KG1 (cell line): Measurements from ENCODE around the gene HSPA1B.
A peak's percentile ranks its signal among the peaks of the same experiment; 100 is the strongest.
"Not testable (repeated sequence)": the region's sequence is repeated elsewhere in the genome, so short reads cannot be mapped to it uniquely, and the experiment has no call there.

ENCODE experiments used
- DNase-seq: peaks from one replicate; lab custom pipeline; 2025; lab: John Stamatoyannopoulos, UW

HSPA1B gene

GRCh38 chr6:31826793-31827285, 699 bp upstream of the HSPA1B start:
- no peak for DNase-seq

GRCh38 chr6:31829633-31830283, 2.2 kb downstream of the HSPA1B start:
- peak; percentile 60 for DNase-seq

DNA sequence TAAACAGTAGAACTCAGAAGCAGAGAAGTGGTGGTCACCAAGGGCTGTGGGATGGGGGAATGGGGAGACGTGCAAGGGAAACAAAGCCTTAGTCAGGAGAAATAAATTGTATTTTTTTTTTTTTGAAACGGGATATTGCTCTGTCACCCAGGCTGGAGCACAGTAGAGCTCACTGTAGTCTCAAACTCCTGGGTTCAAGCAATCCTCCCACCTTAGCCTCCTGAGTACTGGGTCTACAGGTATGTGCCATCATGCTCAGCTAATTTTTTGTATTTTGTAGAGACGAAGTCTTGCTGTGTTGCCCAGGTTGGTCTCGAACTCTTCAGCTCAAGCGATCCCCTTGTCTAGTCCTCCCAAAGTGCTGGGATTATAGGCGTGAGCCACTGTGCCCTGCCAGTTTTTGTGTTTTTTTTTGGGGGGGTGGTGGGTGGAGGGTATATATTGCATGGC, 3.4 kb downstream of the HSPA1B start:
- no peak for DNase-seq

DNA sequence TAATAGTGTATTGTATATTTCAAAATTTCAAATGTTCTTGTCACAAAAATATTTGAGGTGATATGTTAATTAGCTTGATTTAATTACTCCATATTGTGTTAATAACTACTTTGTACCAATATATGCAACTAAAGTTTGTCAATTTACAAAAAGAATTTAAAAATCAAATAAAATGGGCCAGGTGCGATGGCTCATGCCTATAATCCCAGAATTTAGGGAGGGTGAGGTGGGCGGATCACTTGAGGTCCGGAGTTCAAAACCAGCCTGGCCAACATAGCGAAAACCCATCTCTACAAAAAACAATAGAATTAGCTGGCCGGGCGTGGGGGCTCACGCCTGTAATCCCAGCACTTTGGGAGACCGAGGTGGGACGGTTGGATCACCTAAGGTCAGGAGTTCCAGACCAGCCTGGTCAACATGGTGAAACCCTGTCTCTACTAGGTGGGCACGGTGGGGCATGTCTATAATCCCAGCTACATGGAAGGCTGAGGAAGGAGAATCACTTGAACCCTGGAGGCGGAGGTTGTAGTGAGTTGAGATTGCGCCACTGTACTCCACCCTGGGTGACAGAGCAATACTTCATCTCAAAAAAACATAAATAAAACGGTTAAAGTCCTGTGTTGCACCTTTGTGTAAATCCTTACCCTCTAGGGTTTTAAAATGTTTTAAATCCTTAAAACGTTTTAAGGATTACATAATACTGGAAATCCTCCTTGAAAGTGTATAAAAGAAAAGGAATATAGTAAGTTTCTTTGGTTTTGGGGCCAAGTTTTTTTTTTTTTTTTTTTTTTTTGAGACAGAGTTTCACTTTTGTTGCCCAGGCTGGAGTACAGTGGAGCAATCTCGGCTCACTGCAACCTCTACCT, 4.0 kb downstream of the HSPA1B start:
- no peak for DNase-seq

- DNase-seq, result peak; percentile 88
Measured at GRCh38 chr6:31834367-31835250, 7.1 kb downstream of the HSPA1B start.

DNA sequence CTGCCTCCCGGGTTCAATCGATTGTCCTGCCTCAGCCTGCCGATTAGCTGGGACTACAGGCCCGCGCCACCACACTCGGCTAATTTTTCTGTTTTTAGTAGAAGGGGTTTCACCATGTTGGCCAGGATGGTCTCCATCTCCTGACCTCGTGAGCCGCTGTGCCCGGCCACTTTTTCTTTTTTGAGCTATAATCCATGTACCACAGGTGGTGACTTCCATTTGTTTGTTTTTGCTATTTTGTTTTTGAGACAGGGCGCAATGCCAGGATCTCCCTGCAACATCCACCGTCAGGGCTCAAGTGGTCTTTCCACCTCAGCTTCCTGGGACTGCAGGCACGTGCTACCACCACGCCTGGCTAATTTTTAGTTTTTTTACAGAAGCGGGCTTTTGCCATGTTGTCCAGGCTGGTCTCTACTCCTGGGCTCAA, 8.5 kb downstream of the HSPA1B start:
- no peak for DNase-seq

DNA sequence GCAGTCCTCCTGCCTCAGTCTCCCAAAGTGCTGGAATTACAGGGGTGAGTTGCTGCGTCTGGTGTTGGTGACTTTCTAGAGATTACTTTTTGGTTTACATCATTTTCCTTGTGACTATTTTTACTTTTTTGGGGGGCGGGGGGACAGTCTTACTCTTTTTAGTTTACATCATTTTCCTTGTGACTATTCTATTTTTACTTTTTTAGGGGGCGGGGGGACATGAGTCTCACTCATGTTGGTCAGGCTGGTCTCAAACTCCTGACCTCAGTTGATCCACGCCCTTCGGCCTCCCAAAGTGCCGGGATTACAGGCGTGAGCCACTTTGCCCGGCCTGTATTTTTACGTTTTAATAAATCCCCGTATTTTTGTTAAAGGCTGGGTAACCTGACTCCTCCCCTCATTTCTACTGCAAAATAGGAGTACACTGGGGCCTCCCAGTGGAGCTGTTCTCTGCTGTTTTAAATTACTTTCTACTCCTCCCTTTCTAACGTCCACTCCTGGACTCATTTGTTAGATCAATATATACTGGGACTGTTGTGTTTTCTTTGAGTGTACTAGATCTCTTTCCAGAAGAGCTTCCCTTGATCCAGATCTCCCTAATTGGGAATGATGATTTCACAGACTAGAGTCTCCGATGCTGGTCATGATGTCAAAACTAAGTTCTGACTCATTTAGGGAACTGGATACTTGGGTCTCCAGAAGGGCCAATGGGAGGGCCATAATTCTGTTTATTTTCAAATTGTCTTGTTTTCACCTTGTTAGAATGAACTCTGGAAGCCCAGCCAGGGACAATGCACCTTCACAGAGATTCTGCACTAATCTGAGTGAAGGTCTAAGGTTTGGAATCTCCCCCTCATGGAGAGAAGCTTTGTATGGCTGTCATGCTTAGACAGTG, 9.2 kb downstream of the HSPA1B start:
- peak; percentile 11 for DNase-seq

DNA sequence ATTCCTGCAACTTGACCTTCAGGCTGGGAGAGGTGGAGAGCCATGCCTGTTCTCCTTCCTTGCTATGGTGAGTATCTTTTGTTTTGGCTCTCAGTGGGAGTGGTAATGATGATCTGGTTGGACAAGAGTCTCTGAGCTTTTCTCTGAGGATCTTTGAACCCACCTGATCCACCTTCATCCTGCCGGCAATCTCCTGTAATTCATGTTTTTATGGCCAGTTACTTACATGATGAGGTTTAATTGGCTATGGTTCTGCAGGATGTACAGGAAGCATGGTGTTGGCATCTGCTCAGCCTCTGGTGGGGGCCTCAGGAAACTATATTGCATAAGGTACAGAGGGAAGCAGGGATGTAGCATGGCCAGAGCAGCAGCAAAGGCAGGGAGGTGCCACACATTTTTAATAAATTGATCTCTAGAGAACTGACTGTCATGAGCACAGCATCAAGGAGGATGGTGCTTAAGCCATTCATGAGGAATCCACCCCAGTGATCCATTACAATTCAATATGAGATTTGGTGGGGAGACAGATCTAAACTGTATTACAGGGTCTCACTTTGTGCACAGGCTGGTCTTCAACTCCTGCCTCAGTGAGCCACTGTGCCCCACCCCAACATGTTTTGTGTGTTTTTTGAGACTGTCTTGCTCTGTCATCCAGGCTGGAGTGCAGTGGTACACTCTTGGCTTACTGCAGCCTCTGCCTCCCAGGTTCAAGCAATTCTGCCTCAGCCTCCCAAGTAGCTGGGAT, 10.0 kb downstream of the HSPA1B start:
- no peak for DNase-seq

GRCh38 chr6:31838114-31838553, 10.6 kb downstream of the HSPA1B start:
- DNase-seq, result not testable (repeated sequence)

DNA sequence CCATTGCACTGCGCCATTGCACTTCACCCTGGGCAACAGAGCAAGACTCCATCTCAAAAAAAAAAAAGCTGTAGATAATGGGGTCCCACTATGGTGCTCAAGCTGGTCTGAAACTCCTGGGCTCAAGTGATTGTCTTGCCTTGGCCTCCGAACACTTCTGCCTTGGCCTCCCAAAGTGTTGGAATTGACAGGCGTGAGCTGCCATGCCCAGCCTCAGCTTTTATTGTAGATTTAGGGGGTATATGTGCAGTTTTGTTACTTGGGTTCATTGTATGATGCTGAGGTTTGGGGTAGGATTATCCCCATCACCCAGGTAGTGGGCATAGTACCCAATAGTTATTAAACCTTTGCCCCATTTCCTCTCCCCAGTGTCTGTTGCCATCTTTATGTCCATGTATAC, 11.4 kb downstream of the HSPA1B start:
- no peak for DNase-seq

- DNase-seq, result not testable (repeated sequence)
Measured at GRCh38 chr6:31839779-31840126, 12.2 kb downstream of the HSPA1B start.

DNA sequence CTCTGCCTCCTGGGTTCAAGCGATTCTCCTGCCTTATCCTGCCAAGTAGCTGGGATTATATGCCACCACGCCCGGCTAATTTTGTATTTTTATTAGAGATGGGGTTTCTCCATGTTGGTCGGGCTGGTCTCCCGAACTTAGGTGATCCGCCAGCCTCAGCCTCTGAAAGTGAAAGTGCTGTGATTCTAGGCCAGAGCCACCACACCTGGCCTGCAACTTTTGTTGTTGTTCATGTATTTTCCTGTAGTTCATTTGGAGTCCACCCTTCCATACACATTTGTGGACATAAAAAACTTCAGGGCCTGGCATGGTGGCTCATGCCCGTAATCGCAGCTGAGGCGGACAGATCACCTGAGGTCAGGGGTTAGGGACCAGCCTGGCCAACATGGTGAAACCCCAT, 14.5 kb downstream of the HSPA1B start:
- no peak for DNase-seq

- no peak for DNase-seq
Measured at GRCh38 chr6:31844507-31844906, 17.0 kb downstream of the HSPA1B start.

GRCh38 chr6:31847276-31847978, 19.9 kb downstream of the HSPA1B start:
- no peak for DNase-seq

- DNase-seq, result no peak
Measured at GRCh38 chr6:31850765-31851484, 23.4 kb downstream of the HSPA1B start.

- no peak for DNase-seq
Measured at GRCh38 chr6:31851485-31851832, 23.9 kb downstream of the HSPA1B start.

GRCh38 chr6:31851980-31852718, 24.6 kb downstream of the HSPA1B start:
- DNase-seq, result not testable (repeated sequence)

DNA sequence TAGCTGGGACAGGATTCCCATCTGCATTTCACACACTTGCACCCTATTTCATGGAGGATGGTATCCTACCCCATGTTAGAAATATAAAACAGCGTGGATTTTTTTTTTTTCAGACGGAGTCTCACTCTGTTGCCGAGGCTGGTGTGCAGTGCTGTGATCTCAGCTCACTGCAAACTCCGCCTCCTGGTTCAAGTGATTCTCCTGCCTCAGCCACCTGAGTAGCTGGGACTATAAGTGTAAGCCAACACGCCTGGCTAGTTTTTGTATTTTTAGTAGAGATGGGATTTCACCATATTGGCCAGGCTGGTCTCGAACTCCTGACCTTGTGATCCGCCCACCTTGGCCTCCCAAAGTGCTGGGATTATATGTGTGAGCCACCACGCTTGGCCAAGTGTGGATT, 30.2 kb downstream of the HSPA1B start:
- DNase-seq, result not testable (repeated sequence)
